ENCODE results near the gene FNIP2.

FNIP2 gene

DNA sequence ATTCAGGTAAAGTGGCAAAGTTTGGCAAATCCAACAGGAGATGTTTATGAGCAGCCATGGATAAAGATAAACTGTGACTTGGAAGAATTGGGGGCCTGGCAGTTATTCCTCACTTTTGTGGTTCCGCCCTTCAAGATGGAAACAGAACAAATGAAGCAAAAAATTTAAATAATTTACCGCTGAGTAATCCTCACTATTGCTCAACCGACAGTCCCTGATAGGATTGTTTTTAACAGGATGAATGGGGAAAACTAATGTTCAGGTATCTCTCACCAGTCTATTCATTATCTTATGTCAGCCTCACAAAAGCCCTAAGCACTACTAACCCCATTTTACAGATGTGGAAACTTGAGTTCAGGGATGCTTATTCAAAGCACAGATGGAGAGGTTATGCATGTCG is 90.8 kb downstream of the FNIP2 start (continued):
- TF ChIP-seq, protein P1, sequence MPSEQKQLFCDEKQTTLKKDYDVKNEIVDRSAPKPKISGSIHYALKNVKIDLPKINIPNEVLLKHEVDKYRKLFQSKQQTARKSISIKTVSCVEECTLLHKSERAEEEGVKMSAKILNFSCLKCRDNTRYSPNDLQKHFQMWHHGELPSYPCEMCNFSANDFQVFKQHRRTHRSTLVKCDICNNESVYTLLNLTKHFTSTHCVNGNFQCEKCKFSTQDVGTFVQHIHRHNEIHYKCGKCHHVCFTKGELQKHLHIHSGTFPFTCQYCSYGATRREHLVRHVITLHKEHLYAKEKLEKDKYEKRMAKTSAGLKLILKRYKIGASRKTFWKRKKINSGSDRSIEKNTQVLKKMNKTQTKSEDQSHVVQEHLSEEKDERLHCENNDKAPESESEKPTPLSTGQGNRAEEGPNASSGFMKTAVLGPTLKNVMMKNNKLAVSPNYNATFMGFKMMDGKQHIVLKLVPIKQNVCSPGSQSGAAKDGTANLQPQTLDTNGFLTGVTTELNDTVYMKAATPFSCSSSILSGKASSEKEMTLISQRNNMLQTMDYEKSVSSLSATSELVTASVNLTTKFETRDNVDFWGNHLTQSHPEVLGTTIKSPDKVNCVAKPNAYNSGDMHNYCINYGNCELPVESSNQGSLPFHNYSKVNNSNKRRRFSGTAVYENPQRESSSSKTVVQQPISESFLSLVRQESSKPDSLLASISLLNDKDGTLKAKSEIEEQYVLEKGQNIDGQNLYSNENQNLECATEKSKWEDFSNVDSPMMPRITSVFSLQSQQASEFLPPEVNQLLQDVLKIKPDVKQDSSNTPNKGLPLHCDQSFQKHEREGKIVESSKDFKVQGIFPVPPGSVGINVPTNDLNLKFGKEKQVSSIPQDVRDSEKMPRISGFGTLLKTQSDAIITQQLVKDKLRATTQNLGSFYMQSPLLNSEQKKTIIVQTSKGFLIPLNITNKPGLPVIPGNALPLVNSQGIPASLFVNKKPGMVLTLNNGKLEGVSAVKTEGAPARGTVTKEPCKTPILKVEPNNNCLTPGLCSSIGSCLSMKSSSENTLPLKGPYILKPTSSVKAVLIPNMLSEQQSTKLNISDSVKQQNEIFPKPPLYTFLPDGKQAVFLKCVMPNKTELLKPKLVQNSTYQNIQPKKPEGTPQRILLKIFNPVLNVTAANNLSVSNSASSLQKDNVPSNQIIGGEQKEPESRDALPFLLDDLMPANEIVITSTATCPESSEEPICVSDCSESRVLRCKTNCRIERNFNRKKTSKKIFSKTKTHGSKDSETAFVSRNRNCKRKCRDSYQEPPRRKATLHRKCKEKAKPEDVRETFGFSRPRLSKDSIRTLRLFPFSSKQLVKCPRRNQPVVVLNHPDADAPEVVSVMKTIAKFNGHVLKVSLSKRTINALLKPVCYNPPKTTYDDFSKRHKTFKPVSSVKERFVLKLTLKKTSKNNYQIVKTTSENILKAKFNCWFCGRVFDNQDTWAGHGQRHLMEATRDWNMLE (tag by site-specific recombination; conservative IDR thresholded peaks at IDR 0.05; ENCODE audit: low read depth): no peak
- TF ChIP-seq ZNF311 (tag by site-specific recombination; IDR thresholded peaks at IDR 0.05; ENCODE audit: borderline replicate concordance) (no peak), ZNF366 (tag by site-specific recombination; conservative IDR thresholded peaks at IDR 0.05) (no peak)

DNA sequence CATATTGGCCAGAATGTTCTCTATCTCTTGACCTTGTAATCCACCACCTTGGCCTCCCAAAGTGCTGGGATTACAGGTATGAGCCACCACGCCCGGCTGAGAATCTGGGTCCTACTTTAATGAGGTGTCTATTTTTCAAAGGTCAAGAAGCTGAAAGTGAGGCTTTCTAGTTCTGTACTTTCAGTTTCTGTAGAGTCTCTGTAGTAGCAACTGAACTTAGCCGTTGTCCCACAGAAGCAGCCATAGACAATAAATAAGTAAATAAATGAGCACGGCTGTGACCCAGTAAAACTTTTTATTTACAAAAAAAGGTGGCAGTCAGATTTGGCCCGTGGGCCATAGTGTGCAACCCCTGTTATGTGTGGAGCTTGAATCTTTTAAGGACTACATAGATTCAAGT is 92.0 kb downstream of the FNIP2 start:
- POLR2A ChIA-PET: no interaction called here
- no peaks in the 10 kb centered on the region for H3K9me3 ChIP-seq (ENCODE audit: control insufficient read depth, insufficient read depth, low read depth, low read length)
- no peaks in the 10 kb centered on the region for H3K4me1 ChIP-seq (ENCODE audit: control insufficient read depth, insufficient read depth, low read length)
- H3K27ac ChIP-seq (ENCODE audit: extremely low read depth, low read depth, low read length): no peak overlapping the region
- H3K36me3 ChIP-seq (ENCODE audit: control insufficient read depth in 2 of 2, insufficient read depth in 1 of 2, low read length in 2 of 2): peaks cover 3 to 45% of the 10 kb centered on the region in 2 experiments; a peak in 1 of 3 replicates
- CTCF ChIA-PET: interaction anchor here (0.8 kb wide), 1 partner anchor 334 kb away, joined by 3 read pairs; no protein-coding TSS in a partner anchor
- TF ChIP-seq KLF1 (tag by site-specific recombination; IDR thresholded peaks at IDR 0.05) (no peak), ZNF404 (tag by site-specific recombination; IDR thresholded peaks at IDR 0.05) (no peak), ZBTB20 (tag by site-specific recombination; IDR thresholded peaks at IDR 0.05) (no peak), ZNF174 (tag by site-specific recombination; IDR thresholded peaks at IDR 0.05) (no peak), ZNF202 (tag by site-specific recombination; IDR thresholded peaks at IDR 0.05; ENCODE audit: borderline replicate concordance) (no peak)
- TF ChIP-seq, protein P2, sequence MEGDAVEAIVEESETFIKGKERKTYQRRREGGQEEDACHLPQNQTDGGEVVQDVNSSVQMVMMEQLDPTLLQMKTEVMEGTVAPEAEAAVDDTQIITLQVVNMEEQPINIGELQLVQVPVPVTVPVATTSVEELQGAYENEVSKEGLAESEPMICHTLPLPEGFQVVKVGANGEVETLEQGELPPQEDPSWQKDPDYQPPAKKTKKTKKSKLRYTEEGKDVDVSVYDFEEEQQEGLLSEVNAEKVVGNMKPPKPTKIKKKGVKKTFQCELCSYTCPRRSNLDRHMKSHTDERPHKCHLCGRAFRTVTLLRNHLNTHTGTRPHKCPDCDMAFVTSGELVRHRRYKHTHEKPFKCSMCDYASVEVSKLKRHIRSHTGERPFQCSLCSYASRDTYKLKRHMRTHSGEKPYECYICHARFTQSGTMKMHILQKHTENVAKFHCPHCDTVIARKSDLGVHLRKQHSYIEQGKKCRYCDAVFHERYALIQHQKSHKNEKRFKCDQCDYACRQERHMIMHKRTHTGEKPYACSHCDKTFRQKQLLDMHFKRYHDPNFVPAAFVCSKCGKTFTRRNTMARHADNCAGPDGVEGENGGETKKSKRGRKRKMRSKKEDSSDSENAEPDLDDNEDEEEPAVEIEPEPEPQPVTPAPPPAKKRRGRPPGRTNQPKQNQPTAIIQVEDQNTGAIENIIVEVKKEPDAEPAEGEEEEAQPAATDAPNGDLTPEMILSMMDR (tag by site-specific recombination; IDR thresholded peaks at IDR 0.05): no peak
- TF ChIP-seq, protein P3, sequence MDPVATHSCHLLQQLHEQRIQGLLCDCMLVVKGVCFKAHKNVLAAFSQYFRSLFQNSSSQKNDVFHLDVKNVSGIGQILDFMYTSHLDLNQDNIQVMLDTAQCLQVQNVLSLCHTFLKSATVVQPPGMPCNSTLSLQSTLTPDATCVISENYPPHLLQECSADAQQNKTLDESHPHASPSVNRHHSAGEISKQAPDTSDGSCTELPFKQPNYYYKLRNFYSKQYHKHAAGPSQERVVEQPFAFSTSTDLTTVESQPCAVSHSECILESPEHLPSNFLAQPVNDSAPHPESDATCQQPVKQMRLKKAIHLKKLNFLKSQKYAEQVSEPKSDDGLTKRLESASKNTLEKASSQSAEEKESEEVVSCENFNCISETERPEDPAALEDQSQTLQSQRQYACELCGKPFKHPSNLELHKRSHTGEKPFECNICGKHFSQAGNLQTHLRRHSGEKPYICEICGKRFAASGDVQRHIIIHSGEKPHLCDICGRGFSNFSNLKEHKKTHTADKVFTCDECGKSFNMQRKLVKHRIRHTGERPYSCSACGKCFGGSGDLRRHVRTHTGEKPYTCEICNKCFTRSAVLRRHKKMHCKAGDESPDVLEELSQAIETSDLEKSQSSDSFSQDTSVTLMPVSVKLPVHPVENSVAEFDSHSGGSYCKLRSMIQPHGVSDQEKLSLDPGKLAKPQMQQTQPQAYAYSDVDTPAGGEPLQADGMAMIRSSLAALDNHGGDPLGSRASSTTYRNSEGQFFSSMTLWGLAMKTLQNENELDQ (tag by site-specific recombination; IDR thresholded peaks at IDR 0.05; ENCODE audit: low read depth): no peak
- no peak overlapping the region for H3K4me3 ChIP-seq (ENCODE audit: low read depth, low read length)

DNA sequence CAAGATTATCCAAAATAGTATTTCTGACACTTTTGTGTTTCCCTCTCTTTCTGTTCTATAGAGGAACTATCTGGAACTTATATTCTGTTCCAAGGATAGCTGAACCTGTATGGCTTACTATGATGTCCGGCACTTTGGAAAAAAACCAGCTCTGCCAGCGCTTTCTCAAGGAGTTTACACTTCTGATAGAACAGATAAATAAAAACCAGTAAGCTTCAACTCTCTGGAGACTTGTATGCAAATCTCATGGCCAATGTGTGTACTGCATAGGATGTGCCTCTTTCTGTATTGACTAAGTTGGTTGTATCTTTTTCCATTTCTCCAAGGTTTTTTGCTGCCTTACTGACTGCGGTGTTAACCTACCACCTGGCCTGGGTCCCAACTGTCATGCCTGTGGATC is 92.5 kb downstream of the FNIP2 start:
- POLR2A ChIA-PET: no interaction called here
- TF ChIP-seq, protein P4, sequence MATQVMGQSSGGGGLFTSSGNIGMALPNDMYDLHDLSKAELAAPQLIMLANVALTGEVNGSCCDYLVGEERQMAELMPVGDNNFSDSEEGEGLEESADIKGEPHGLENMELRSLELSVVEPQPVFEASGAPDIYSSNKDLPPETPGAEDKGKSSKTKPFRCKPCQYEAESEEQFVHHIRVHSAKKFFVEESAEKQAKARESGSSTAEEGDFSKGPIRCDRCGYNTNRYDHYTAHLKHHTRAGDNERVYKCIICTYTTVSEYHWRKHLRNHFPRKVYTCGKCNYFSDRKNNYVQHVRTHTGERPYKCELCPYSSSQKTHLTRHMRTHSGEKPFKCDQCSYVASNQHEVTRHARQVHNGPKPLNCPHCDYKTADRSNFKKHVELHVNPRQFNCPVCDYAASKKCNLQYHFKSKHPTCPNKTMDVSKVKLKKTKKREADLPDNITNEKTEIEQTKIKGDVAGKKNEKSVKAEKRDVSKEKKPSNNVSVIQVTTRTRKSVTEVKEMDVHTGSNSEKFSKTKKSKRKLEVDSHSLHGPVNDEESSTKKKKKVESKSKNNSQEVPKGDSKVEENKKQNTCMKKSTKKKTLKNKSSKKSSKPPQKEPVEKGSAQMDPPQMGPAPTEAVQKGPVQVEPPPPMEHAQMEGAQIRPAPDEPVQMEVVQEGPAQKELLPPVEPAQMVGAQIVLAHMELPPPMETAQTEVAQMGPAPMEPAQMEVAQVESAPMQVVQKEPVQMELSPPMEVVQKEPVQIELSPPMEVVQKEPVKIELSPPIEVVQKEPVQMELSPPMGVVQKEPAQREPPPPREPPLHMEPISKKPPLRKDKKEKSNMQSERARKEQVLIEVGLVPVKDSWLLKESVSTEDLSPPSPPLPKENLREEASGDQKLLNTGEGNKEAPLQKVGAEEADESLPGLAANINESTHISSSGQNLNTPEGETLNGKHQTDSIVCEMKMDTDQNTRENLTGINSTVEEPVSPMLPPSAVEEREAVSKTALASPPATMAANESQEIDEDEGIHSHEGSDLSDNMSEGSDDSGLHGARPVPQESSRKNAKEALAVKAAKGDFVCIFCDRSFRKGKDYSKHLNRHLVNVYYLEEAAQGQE (tag by site-specific recombination; IDR thresholded peaks at IDR 0.05): no peak
- TF ChIP-seq, protein P5, sequence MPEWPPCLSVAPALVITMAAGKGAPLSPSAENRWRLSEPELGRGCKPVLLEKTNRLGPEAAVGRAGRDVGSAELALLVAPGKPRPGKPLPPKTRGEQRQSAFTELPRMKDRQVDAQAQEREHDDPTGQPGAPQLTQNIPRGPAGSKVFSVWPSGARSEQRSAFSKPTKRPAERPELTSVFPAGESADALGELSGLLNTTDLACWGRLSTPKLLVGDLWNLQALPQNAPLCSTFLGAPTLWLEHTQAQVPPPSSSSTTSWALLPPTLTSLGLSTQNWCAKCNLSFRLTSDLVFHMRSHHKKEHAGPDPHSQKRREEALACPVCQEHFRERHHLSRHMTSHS (tag by site-specific recombination; IDR thresholded peaks at IDR 0.05): no peak
- no peak for TF ChIP-seq GLIS2 (tag by site-specific recombination; IDR thresholded peaks at IDR 0.05)
- Histone ChIP-seq H3K9me3 (ENCODE audit: control insufficient read depth, insufficient read depth, low read depth, low read length) (no peaks in the 10 kb centered on the region), H3K4me1 (ENCODE audit: control insufficient read depth, insufficient read depth, low read length) (no peaks in the 10 kb centered on the region), H3K36me3 (ENCODE audit: control insufficient read depth in 2 of 2, insufficient read depth in 1 of 2, low read length in 2 of 2) (peaks cover 3 to 45% of the 10 kb centered on the region in 2 experiments; a peak in 1 of 3 replicates), H3K27ac (ENCODE audit: extremely low read depth, low read depth, low read length) (no peak overlapping the region), H3K4me3 (ENCODE audit: low read depth, low read length) (no peak overlapping the region)
- CTCF ChIA-PET: interaction anchor here (0.6 to 0.9 kb wide), 2 partner anchors 10 to 109 kb away, joined by 3 to 5 read pairs; no protein-coding TSS in a partner anchor
